ENCODE measurements around the gene ZNF726. TPM values are rescaled to one million over a fixed set of nuclear protein-coding genes. Genes with fewer than 3 reads are reported as not detected.
"Not testable (repeated sequence)": the region's sequence is repeated elsewhere in the genome, so short reads cannot be mapped to it uniquely, and the experiment has no call there.

Gene ZNF726
- total and polyA plus RNA-seq, 4 donors, result 6.7 to 9.9 (median 8.3) TPM

DNA sequence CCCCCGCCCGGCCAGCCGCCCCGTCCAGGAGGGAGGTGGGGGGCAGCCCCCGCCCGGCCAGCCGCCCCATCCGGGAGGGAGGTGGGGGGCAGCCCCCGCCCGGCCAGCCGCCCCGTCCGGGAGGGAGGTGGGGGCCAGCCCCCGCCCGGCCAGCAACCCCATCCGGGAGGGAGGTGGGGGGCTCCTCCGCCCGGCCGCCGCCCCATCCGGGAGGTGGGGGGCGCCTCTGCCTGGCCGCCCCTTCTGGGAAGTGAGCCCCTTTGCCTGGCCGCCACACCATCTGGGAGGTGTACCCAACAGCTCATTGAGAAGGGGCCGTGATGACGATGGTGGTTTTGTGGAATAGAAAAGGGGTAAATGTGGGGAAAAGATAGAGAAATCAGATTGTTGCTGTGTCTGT is 49.6 kb downstream of the ZNF726 start:
- not testable (repeated sequence) for H3K27me3 ChIP-seq (ENCODE audit: control insufficient read depth, insufficient read depth, low read length); H3K36me3 ChIP-seq (ENCODE audit: control insufficient read depth, insufficient read depth, low read length); DNase-seq (ENCODE audit: low read depth in 4 of 6, low spot score in 6 of 6); H3K4me1 ChIP-seq (ENCODE audit: control insufficient read depth, insufficient read depth, low read length); H3K9me3 ChIP-seq (ENCODE audit: control insufficient read depth, insufficient read depth, low read length); H3K4me3 ChIP-seq (ENCODE audit: low read depth, low read length); H3K27ac ChIP-seq (ENCODE audit: low read depth, low read length)
- WGBS (ENCODE audit: insufficient coverage), result 87% methylated on average over 14 of the region's 26 CpGs

DNA sequence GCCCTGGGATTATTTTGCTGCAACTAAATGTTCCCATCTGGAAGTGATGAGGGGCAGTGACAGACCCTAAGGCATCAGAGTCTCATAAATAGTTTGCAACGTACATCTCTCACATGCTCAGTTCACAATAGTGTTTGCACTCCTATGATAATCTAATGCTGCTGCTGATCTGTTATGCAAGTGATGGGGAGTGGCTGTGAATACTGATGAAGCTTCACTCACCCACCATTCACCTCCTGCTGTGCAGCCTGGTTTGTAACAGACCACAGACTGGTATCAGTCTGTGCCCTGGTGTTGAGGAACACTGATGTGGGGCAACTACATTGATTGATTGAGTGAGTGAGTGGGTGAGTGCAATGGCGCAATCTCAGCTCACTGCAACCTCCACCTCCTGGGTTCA is 54.9 kb downstream of the ZNF726 start:
- H3K4me1 ChIP-seq (ENCODE audit: control insufficient read depth, insufficient read depth, low read length), result peaks cover 7% of the 10 kb centered on the region
- peaks cover 9% of the 10 kb centered on the region for H3K27me3 ChIP-seq (ENCODE audit: control insufficient read depth, insufficient read depth, low read length)
- H3K4me3 ChIP-seq (ENCODE audit: low read depth, low read length), result no peak overlapping the region
- H3K36me3 ChIP-seq (ENCODE audit: control insufficient read depth, insufficient read depth, low read length), result no peaks in the 10 kb centered on the region
- no peaks in the 10 kb centered on the region for H3K9me3 ChIP-seq (ENCODE audit: control insufficient read depth, insufficient read depth, low read length)
- no peak for DNase-seq (ENCODE audit: low read depth in 4 of 6, low spot score in 6 of 6)
- WGBS (ENCODE audit: insufficient coverage), result no CpG with 5 or more reads among the region's 2 CpGs
- H3K27ac ChIP-seq (ENCODE audit: low read depth, low read length), result no peak overlapping the region

DNA sequence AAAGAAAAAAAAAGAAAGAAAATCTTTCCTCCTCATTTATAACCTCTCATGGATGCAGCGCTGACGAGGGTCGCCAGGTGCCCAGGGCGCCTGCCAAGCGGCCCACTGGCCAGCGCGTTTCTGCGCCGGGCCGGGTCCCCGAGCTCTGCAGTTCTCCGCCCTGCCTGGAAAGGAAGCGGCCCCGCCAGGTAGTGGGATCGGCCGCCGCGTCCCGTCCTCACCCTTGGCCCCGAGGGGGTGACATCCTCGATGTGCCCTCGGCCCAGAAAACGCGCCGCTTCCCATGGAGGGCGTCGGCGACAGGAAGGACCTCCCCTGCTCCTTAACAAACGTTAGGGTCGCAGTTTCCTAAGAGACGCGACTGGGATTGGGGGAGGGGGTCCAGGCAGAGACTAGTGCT is 56.9 kb downstream of the ZNF726 start:
- Histone ChIP-seq H3K36me3 (ENCODE audit: control insufficient read depth, insufficient read depth, low read length) (no peaks in the 10 kb centered on the region), H3K9me3 (ENCODE audit: control insufficient read depth, insufficient read depth, low read length) (no peaks in the 10 kb centered on the region), H3K27me3 (ENCODE audit: control insufficient read depth, insufficient read depth, low read length) (peaks cover 9% of the 10 kb centered on the region), H3K4me3 (ENCODE audit: low read depth, low read length) (no peak overlapping the region), H3K4me1 (ENCODE audit: control insufficient read depth, insufficient read depth, low read length) (peaks cover 7% of the 10 kb centered on the region), H3K27ac (ENCODE audit: low read depth, low read length) (no peak overlapping the region)
- peak in 2 of 6 donors; percentile 1 to 14 for DNase-seq (ENCODE audit: low read depth in 4 of 6, low spot score in 6 of 6)
- WGBS (ENCODE audit: insufficient coverage), result under 1% methylated on average over 32 of the region's 32 CpGs

DNA sequence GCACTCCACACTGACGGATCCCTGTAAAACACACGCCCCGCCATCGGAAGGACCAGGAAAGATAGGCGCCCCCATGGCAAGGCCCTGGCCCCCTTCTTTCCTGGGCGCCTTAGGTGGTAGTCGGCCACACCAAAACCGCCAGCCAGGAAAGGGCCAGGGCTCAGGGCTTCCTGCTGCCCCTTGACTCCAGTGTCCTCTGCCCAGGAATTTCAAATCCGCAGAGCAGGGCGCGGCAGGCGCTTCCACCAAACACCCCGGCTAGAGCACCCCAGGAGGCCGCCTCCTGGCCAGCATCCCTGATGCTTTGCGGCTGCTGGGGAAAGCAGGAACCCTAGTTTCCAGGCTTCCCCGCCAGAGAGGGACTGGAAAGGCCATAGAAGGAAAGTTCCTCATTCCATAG is 57.5 kb downstream of the ZNF726 start:
- DNase-seq (ENCODE audit: low read depth in 4 of 6, low spot score in 6 of 6), result no peak
- Histone ChIP-seq H3K4me3 (ENCODE audit: low read depth, low read length) (no peak overlapping the region), H3K27me3 (ENCODE audit: control insufficient read depth, insufficient read depth, low read length) (peaks cover 9% of the 10 kb centered on the region), H3K4me1 (ENCODE audit: control insufficient read depth, insufficient read depth, low read length) (peaks cover 7% of the 10 kb centered on the region), H3K27ac (ENCODE audit: low read depth, low read length) (no peak overlapping the region), H3K9me3 (ENCODE audit: control insufficient read depth, insufficient read depth, low read length) (no peaks in the 10 kb centered on the region), H3K36me3 (ENCODE audit: control insufficient read depth, insufficient read depth, low read length) (no peaks in the 10 kb centered on the region)
- WGBS (ENCODE audit: insufficient coverage), result 18% methylated on average over 15 of the region's 16 CpGs

DNA sequence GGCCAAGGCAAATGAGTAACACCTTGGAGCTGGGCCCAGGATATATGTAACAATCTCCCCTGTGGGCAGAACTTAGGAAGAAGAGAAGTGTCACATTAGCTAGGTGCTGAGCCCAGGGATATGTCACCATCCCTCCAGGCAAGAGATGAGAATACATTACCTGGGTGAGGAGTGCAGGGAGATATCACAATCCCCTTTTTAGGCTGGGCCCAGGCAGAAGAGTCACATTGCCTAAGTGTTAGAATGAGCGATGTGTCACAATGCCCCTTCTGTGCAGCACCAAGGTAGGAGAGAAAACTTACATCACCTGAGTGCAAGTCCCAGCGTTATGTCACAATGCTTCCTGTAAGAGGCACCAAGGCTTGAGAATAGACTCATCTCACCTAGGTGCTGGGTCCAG is 60.3 kb downstream of the ZNF726 start:
- Histone ChIP-seq H3K27me3 (ENCODE audit: control insufficient read depth, insufficient read depth, low read length) (peaks cover 9% of the 10 kb centered on the region), H3K9me3 (ENCODE audit: control insufficient read depth, insufficient read depth, low read length) (no peaks in the 10 kb centered on the region), H3K4me1 (ENCODE audit: control insufficient read depth, insufficient read depth, low read length) (peaks cover 7% of the 10 kb centered on the region), H3K27ac (ENCODE audit: low read depth, low read length) (no peak overlapping the region), H3K4me3 (ENCODE audit: low read depth, low read length) (no peak overlapping the region), H3K36me3 (ENCODE audit: control insufficient read depth, insufficient read depth, low read length) (no peaks in the 10 kb centered on the region)
- DNase-seq (ENCODE audit: low read depth in 4 of 6, low spot score in 6 of 6), result no peak
- 84% methylated on average over 2 of the region's 2 CpGs for WGBS (ENCODE audit: insufficient coverage)

DNA sequence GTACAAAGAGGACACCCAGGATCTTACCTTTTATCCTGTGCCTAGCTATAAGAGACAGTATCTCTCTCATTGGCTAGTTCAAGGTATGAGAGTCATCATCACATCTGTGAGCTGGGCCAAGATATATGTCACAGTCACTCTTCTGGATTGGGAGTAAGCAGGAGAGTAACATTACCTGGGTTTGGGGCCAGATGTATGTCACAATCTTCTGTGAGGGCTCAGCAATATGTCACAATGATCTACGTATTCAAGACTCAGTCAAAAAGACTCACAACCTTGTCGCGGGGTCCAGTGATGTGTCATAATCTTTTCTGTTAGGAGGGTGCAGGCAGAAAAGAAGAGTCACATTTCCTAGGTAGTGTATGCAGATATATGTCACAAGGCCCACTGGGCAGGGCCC is 61.9 kb downstream of the ZNF726 start:
- not testable (repeated sequence) for H3K9me3 ChIP-seq (ENCODE audit: control insufficient read depth, insufficient read depth, low read length); H3K36me3 ChIP-seq (ENCODE audit: control insufficient read depth, insufficient read depth, low read length); DNase-seq (ENCODE audit: low read depth in 4 of 6, low spot score in 6 of 6); H3K4me3 ChIP-seq (ENCODE audit: low read depth, low read length); H3K27me3 ChIP-seq (ENCODE audit: control insufficient read depth, insufficient read depth, low read length); H3K27ac ChIP-seq (ENCODE audit: low read depth, low read length); H3K4me1 ChIP-seq (ENCODE audit: control insufficient read depth, insufficient read depth, low read length)
- WGBS (ENCODE audit: insufficient coverage), result 58% methylated on average over 2 of the region's 3 CpGs

DNA sequence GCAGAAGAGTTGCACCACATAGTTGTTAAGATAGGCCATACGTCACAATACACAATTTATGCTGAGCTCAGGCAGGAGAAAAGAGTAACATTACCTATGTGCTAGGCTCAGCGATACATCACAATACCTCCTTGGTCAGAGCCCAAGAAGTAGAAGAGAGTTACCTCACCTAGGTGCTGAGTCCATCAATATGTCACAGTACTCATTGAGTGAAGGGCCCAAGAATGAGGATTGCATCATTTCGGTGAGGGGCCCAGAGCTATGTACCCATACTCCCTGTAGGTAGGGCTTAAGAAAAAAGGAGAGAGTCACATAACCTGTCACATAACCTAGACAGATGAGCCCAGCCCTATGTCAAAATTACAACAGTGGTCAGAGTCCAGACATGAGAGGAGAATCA is 62.6 kb downstream of the ZNF726 start:
- H3K4me1 ChIP-seq (ENCODE audit: control insufficient read depth, insufficient read depth, low read length); H3K36me3 ChIP-seq (ENCODE audit: control insufficient read depth, insufficient read depth, low read length); H3K9me3 ChIP-seq (ENCODE audit: control insufficient read depth, insufficient read depth, low read length); H3K27me3 ChIP-seq (ENCODE audit: control insufficient read depth, insufficient read depth, low read length); H3K27ac ChIP-seq (ENCODE audit: low read depth, low read length); H3K4me3 ChIP-seq (ENCODE audit: low read depth, low read length); DNase-seq (ENCODE audit: low read depth in 4 of 6, low spot score in 6 of 6): not testable (repeated sequence)
- no CpG with 5 or more reads among the region's 3 CpGs for WGBS (ENCODE audit: insufficient coverage)

DNA sequence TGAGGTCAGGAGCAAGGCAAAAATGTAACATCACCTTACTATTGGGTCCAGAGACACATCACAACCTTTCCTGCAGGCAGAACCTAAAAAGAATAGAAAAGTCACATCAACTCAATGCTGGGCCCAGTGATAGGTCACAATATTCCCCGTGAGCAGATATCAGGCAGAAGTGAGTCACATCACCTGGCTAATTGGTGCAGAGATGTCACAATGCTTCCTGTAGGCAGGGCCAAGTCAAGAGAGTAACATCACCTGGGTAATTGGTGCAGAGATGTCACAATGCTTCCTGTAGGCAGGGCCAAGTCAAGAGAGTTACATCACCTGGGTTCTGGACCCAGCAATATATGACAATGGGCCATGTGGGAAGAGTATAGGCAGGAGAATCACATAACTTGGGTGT is 63.4 kb downstream of the ZNF726 start:
- Histone ChIP-seq H3K27me3 (ENCODE audit: control insufficient read depth, insufficient read depth, low read length) (no peaks in the 10 kb centered on the region), H3K4me3 (ENCODE audit: low read depth, low read length) (no peak overlapping the region), H3K9me3 (ENCODE audit: control insufficient read depth, insufficient read depth, low read length) (no peaks in the 10 kb centered on the region), H3K27ac (ENCODE audit: low read depth, low read length) (no peak overlapping the region), H3K4me1 (ENCODE audit: control insufficient read depth, insufficient read depth, low read length) (no peaks in the 10 kb centered on the region), H3K36me3 (ENCODE audit: control insufficient read depth, insufficient read depth, low read length) (no peaks in the 10 kb centered on the region)
- no peak for DNase-seq (ENCODE audit: low read depth in 4 of 6, low spot score in 6 of 6)
- WGBS (ENCODE audit: insufficient coverage), result 79% methylated on average over 1 of the region's 1 CpG

DNA sequence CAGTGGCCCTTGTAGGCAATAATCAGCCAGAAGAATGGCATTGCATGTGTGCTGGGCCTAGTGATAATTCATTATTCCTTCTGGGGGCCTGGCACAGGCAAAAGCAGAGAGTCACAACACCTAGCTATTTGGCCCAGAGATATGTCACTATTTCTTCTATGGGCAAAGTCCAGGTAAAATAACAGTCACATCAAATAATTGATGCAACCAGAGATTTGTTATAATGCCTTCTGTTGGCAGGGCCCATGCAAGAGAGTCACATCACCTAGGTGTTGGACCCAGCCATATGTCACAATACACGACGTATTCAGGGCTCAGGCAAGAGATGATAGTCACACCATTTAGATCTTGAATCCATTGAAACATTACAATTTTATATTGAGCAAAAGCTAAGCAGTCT is 66.1 kb downstream of the ZNF726 start:
- H3K9me3 ChIP-seq (ENCODE audit: control insufficient read depth, insufficient read depth, low read length), result no peaks in the 10 kb centered on the region
- H3K4me1 ChIP-seq (ENCODE audit: control insufficient read depth, insufficient read depth, low read length), result no peaks in the 10 kb centered on the region
- no peaks in the 10 kb centered on the region for H3K27me3 ChIP-seq (ENCODE audit: control insufficient read depth, insufficient read depth, low read length)
- no peaks in the 10 kb centered on the region for H3K36me3 ChIP-seq (ENCODE audit: control insufficient read depth, insufficient read depth, low read length)
- WGBS (ENCODE audit: insufficient coverage), result no CpG with 5 or more reads among the region's 2 CpGs
- no peak overlapping the region for H3K4me3 ChIP-seq (ENCODE audit: low read depth, low read length)
- no peak overlapping the region for H3K27ac ChIP-seq (ENCODE audit: low read depth, low read length)
- DNase-seq (ENCODE audit: low read depth in 4 of 6, low spot score in 6 of 6), result no peak

DNA sequence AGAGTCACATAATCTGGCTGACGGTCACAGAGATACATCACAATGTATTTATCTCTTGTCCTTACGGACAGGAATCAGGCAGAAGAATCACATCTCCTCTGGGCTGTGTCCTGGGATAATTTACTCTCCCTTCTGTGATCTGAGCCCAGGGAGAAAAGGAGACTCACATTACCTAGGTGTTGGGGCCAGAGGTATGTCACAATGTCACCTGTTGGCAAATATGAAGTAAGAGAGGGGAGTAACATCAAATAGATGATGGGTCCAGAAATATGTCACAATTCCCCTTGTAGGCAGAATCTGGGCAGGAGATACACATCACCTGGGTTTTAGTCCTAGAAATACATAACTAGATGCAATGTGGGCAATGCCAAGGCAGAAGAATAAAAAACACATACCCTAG is 67.2 kb downstream of the ZNF726 start:
- Histone ChIP-seq H3K27ac (ENCODE audit: low read depth, low read length) (no peak overlapping the region), H3K27me3 (ENCODE audit: control insufficient read depth, insufficient read depth, low read length) (no peaks in the 10 kb centered on the region), H3K36me3 (ENCODE audit: control insufficient read depth, insufficient read depth, low read length) (no peaks in the 10 kb centered on the region), H3K4me1 (ENCODE audit: control insufficient read depth, insufficient read depth, low read length) (no peaks in the 10 kb centered on the region), H3K9me3 (ENCODE audit: control insufficient read depth, insufficient read depth, low read length) (no peaks in the 10 kb centered on the region), H3K4me3 (ENCODE audit: low read depth, low read length) (no peak overlapping the region)
- WGBS (ENCODE audit: insufficient coverage), result no CpG with 5 or more reads among the region's 2 CpGs
- DNase-seq (ENCODE audit: low read depth in 4 of 6, low spot score in 6 of 6), result no peak
